Endothelial cell of umbilical vein (primary cell): Measurements from ENCODE around the gene CDH7. TPM values are rescaled to one million over a fixed set of nuclear protein-coding genes. Genes with fewer than 3 reads are reported as not detected.

Source experiments
- BruUV-seq: library from RNA; stranded (reverse); fragments of 400-500 nt; replicated peaks from 2 replicates; lab custom pipeline; 2021; lab: Mats Ljungman, UMichigan
- CTCF ChIA-PET: fragments of 300-600, 350-600 bp; sonication (Branson Sonifier 250); formaldehyde crosslinking; loops from one replicate; lab custom pipeline; 2021; ENCODE audit warnings: antibody characterized with exemption, inconsistent platforms; lab: Charles Lee
- POLR2A ChIA-PET: fragments of 300-600, 350-600 bp; sonication (Branson Sonifier 250); formaldehyde crosslinking; loops from one replicate; lab custom pipeline; 2021; ENCODE audit warnings: antibody characterized with exemption, inconsistent platforms; lab: Charles Lee
- DNase-seq: peaks from one replicate; pipeline ENCODE4 v3.0.0-alpha.2; 2011; ENCODE audit warnings: low read depth, low spot score
- FAIRE-seq: peaks from 2 replicates; lab custom pipeline; 2011; peaks lifted over from hg19 to GRCh38; lab: Jason Lieb, UNC
- H2AFZ ChIP-seq: 2 replicates; pipeline ENCODE4 v1.6.0; 2012; ENCODE audit warnings: low read depth, low read length, control low read depth, inconsistent platforms
- H3K27ac ChIP-seq: 2 replicates; pipeline ENCODE4 v1.5.1; 2011; ENCODE audit warnings: low read depth, mild to moderate bottlenecking, control low read depth, low read length, moderate library complexity; ENCODE audit not compliant: insufficient read depth
- H3K27me3 ChIP-seq, 2 experiments: 2 replicates each; pipeline versions ENCODE4 v1.6.0 to v1.6.1; 2011; ENCODE audit warnings: low read length in 2 of 2, mixed read lengths in 1 of 2; ENCODE audit not compliant: control insufficient read depth in 2 of 2, insufficient read depth in 2 of 2
- H3K36me3 ChIP-seq, 2 experiments: 2 replicates in 1 of 2; 3 replicates in 1 of 2; pipeline ENCODE4 v1.5.1; 2011; ENCODE audit warnings: low read length in 2 of 2, mild to moderate bottlenecking in 1 of 2, moderate library complexity in 1 of 2; ENCODE audit not compliant: control insufficient read depth in 2 of 2, insufficient read depth in 2 of 2; ENCODE audit errors: extremely low read depth in 1 of 2
- H3K4me1 ChIP-seq: 3 replicates; pipeline ENCODE4 v1.5.1; 2011; ENCODE audit warnings: mild to moderate bottlenecking, low read length; ENCODE audit not compliant: control insufficient read depth, insufficient read depth; ENCODE audit errors: extremely low read depth
- H3K4me2 ChIP-seq: 2 replicates; pipeline ENCODE4 v1.6.1; 2011; ENCODE audit warnings: low read length, control low read depth, mixed read lengths; ENCODE audit not compliant: insufficient read depth
- H3K4me3 ChIP-seq, 3 experiments: fragments of 200-600 bp in 1 of 3; sonication (generic), shearing (Covaris generic) in 1 of 3; replicated peaks in 1 of 3; 2 replicates each; pipeline ENCODE4 v1.5.1; 2011 to 2016; ENCODE audit warnings: control low read depth in 3 of 3, low read length in 3 of 3, mild to moderate bottlenecking in 2 of 3, inconsistent platforms in 1 of 3, low read depth in 1 of 3, moderate library complexity in 1 of 3; ENCODE audit not compliant: insufficient read depth in 1 of 3
- H3K79me2 ChIP-seq: 2 replicates; pipeline ENCODE4 v1.6.0; 2012; ENCODE audit warnings: low read length, inconsistent platforms; ENCODE audit not compliant: control insufficient read depth, insufficient read depth
- H3K9ac ChIP-seq: replicated peaks from 2 replicates; pipeline ENCODE3; 2011; ENCODE audit warnings: low read length, control low read depth; ENCODE audit not compliant: insufficient read depth; ENCODE audit errors: extremely low read depth
- H3K9me1 ChIP-seq: replicated peaks from 3 replicates; pipeline ENCODE4 v1.6.0; 2011; ENCODE audit warnings: mild to moderate bottlenecking, low read length; ENCODE audit not compliant: control insufficient read depth, insufficient read depth; ENCODE audit errors: extremely low read depth
- H3K9me3 ChIP-seq: replicated peaks from 2 replicates; pipeline ENCODE4 v1.5.1; 2012; ENCODE audit warnings: low read length, inconsistent platforms; ENCODE audit not compliant: control insufficient read depth, insufficient read depth
- H4K20me1 ChIP-seq: replicated peaks from 2 replicates; pipeline ENCODE3; 2011; ENCODE audit warnings: mild to moderate bottlenecking, low read length; ENCODE audit not compliant: control insufficient read depth, insufficient read depth; ENCODE audit errors: extremely low read depth
- CTCF ChIP-seq, 2 donors: IDR thresholded peaks; 1 replicate in 1 of 2; 2 replicates in 1 of 2; pipeline ENCODE4 v1.5.1; 2011; ENCODE audit warnings: low read length in 2 of 2, mild to moderate bottlenecking in 2 of 2, moderate library complexity in 2 of 2, control low read depth in 1 of 2, inconsistent platforms in 1 of 2, low read depth in 1 of 2; ENCODE audit not compliant: insufficient read depth in 1 of 2; ENCODE audit errors: extremely low read depth in 1 of 2
- EZH2 ChIP-seq: IDR thresholded peaks from 2 replicates; pipeline ENCODE4 v1.6.1; 2012; ENCODE audit warnings: borderline replicate concordance, low read depth, mild to moderate bottlenecking, moderate library complexity, low read length, inconsistent platforms; ENCODE audit not compliant: severe bottlenecking
- FOS ChIP-seq: IDR thresholded peaks from 2 replicates; pipeline ENCODE4 v1.6.1; 2011; ENCODE audit warnings: mild to moderate bottlenecking, low read length, moderate library complexity, borderline replicate concordance; ENCODE audit not compliant: insufficient read depth
- JUN ChIP-seq: IDR thresholded peaks from 2 replicates; pipeline ENCODE4 v1.6.1; 2011; ENCODE audit warnings: borderline replicate concordance, low read depth; ENCODE audit not compliant: insufficient read length, insufficient read depth
- MAX ChIP-seq: IDR thresholded peaks from 2 replicates; pipeline ENCODE4 v1.6.1; 2011; ENCODE audit not compliant: insufficient read depth, insufficient read length
- MYC ChIP-seq: IDR thresholded peaks from one replicate; pipeline ENCODE4 v1.6.1; 2011; ENCODE audit warnings: mild to moderate bottlenecking, low read depth, low read length
- POLR2A ChIP-seq: IDR thresholded peaks from 2 replicates; pipeline ENCODE4 v1.6.1; 2012; ENCODE audit warnings: low read depth, mild to moderate bottlenecking, control low read depth, low read length
- POLR2AphosphoS5 ChIP-seq: IDR thresholded peaks from 2 replicates; pipeline ENCODE4 v1.6.1; 2012; ENCODE audit warnings: low read depth, mild to moderate bottlenecking, control low read depth, low read length, moderate library complexity; ENCODE audit not compliant: insufficient read depth
- dilution Hi-C: fragments of 300-500 bp; cut with MboI; formaldehyde crosslinking; loops from one replicate; pipeline ENCODE4 v1.15.0; 2019; ENCODE audit warnings: low sequenced_read_pairs; ENCODE audit not compliant: extremely low pct_ligation_motif_present
- intact Hi-C: fragments of 100-400 bp; cut with micrococcal nuclease; formaldehyde crosslinking; loops from one replicate; pipeline ENCODE4 v1.10.0; 2022
- polyA plus RNA-seq, 4 experiments: library from polyadenylated mRNA; depleted of rRNA in 3 of 4; stranded (reverse) in 3 of 4; unstranded in 1 of 4; fragments of >200 nt; gene quantifications; 2 replicates each; pipeline versions ENCODE4 v1.2.1 to v1.2.3, GENCODE V29; 2011 to 2012; ENCODE audit warnings: missing spikeins in 1 of 4
- total RNA-seq: library from RNA; stranded (reverse); gene quantifications from 2 replicates; pipeline ENCODE4 v1.2.3, GENCODE V29; 2021

The CDH7 gene
- total and polyA plus RNA-seq, 2 donors (not counting 3 experiments of a cell fraction or from before 2014, with no cell fraction given), result not detected

DNA sequence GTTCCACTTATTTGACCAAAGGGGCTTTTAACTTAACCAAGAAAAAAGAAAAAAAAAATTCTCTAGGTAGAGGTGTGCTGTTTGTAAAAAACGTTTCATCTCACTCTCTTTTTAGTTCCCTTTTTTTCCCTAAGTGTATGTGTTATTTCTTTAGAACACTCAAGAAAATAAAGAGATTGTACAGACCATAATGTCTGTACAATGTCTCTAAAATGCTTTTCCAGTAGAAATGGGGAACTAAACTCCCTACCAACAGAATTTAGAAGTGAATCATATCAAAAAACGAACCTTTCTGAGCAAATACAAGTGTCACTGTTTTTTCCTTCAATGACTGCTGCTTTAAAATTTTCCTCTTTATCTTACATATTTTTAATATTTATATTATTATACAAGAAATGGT lies 72.0 kb downstream of the CDH7 start:
- H3K9ac ChIP-seq, result no peak overlapping the region
- TF ChIP-seq MYC (no peak), CTCF (IDR thresholded peaks at IDR 0.05; ENCODE audit: extremely low read depth in 1 of 2, insufficient read depth in 1 of 2, low read depth in 1 of 2, low read length in 2 of 2) (no peak)
- no peaks in the 10 kb centered on the region for H3K27me3 ChIP-seq
- no peak overlapping the region for H3K4me2 ChIP-seq
- DNase-seq (no peak), FAIRE-seq (no peak)
- H3K36me3 ChIP-seq, result no peaks in the 10 kb centered on the region
- BruUV-seq, result no TSS peak
- no peaks in the 10 kb centered on the region for H3K9me1 ChIP-seq
- dilution Hi-C loops, result no loop called here
- H3K4me3 ChIP-seq, result no peak overlapping the region
- H4K20me1 ChIP-seq, result no peaks in the 10 kb centered on the region
- POLR2A ChIA-PET, result no interaction called here
- no peak overlapping the region for H3K27ac ChIP-seq
- CTCF ChIA-PET, result no interaction called here
- H3K79me2 ChIP-seq, result no peaks in the 10 kb centered on the region
- intact Hi-C loops, result no loop called here
- H3K9me3 ChIP-seq, result no peaks in the 10 kb centered on the region
- no peak overlapping the region for H2AFZ ChIP-seq
- H3K4me1 ChIP-seq, result no peaks in the 10 kb centered on the region

DNA sequence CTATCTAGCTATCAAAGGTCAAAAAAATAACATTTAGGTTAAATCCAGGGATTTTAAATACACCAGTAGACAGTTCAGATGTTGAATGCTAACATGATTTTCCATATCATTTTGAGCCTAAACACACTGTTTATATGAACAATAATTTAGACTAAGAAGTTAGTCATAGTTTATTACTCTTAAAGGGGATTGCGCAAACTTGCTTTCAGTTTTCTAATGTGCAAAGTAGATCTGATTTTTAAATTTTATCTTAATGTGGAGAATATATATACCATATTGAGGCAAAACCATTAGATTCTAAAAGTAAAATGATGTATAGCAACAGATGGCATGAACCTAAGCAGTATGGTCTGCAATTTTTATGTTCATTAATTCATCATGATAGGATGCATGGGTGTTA lies 76.6 kb downstream of the CDH7 start:
- ChIA-PET POLR2A (no interaction called here), CTCF (no interaction called here)
- H3K4me1 ChIP-seq, result no peaks in the 10 kb centered on the region
- no peak overlapping the region for H3K27ac ChIP-seq
- H2AFZ ChIP-seq, result no peak overlapping the region
- H3K27me3 ChIP-seq, result no peaks in the 10 kb centered on the region
- no peak for TF ChIP-seq EZH2
- TF ChIP-seq MYC, result no peak
- no peak for TF ChIP-seq FOS
- TF ChIP-seq MAX, result no peak
- TF ChIP-seq CTCF (IDR thresholded peaks at IDR 0.05; ENCODE audit: extremely low read depth in 1 of 2, insufficient read depth in 1 of 2, low read depth in 1 of 2, low read length in 2 of 2), result no peak
- TF ChIP-seq POLR2A, result no peak
- no peak for TF ChIP-seq JUN
- TF ChIP-seq POLR2AphosphoS5, result no peak
- H4K20me1 ChIP-seq, result no peaks in the 10 kb centered on the region
- H3K9me3 ChIP-seq, result no peaks in the 10 kb centered on the region
- H3K79me2 ChIP-seq, result no peaks in the 10 kb centered on the region
- H3K36me3 ChIP-seq, result no peaks in the 10 kb centered on the region
- H3K9me1 ChIP-seq, result no peaks in the 10 kb centered on the region
- intact Hi-C loops, result no loop called here
- no peak for FAIRE-seq
- no peak overlapping the region for H3K9ac ChIP-seq
- no peak overlapping the region for H3K4me3 ChIP-seq
- dilution Hi-C loops, result no loop called here
- no TSS peak for BruUV-seq
- no peak overlapping the region for H3K4me2 ChIP-seq
- DNase-seq, result no peak
